Measurements from ENCODE around the gene ACSF2. TPM values are rescaled to one million over a fixed set of nuclear protein-coding genes. Genes with fewer than 3 reads are reported as not detected.

The ACSF2 gene
- polyA plus RNA-seq, 1 of the 3 experiments (the other 2 are of a cell fraction) = 46.6 TPM

DNA sequence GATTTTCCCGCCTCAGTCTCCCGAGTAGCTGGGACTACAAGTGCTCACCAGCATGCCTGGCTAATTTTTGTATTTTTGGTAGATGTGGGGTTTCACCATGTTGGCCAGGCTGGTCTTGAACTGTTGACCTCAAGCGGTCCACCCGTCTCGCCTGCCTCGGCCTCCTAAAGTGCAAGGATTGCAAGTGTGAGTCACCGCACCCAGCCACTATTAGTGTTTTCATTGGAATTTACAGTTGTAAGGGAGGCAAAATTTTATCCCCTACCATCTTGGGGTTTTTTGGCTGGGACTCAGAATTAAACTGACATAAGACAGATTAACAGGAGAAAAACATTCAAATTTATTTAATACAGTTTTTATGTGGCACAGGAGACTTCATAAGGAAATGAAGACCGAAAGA, 69.9 kb downstream of the ACSF2 start:
- H3K9me2 ChIP-seq = no peaks in the 10 kb centered on the region
- H3K4me3 ChIP-seq (ENCODE audit: low read depth in 2 of 2, low read length in 1 of 2) = no peak overlapping the region
- H3K27me3 ChIP-seq (ENCODE audit: insufficient read depth) = no peaks in the 10 kb centered on the region
- WGBS (ENCODE audit: low lambda C conversion rate) = 84% methylated on average over 8 of the region's 8 CpGs
- H3K4me2 ChIP-seq = no peak overlapping the region
- no peak for DNase-seq
- POLR2A ChIA-PET = interaction anchor here (0.6 kb wide), 1 partner anchor 9 kb away, joined by 3 read pairs; no protein-coding TSS in a partner anchor
- H3K4me1 ChIP-seq (ENCODE audit: control insufficient read depth in 1 of 2, insufficient read depth in 2 of 2, low read depth in 1 of 2, low read length in 1 of 2) = no peaks in the 10 kb centered on the region
- H3F3A ChIP-seq (replicated peaks; ENCODE audit: insufficient read depth) = peaks cover 10% of the 10 kb centered on the region
- no peaks in the 10 kb centered on the region for H3K79me2 ChIP-seq (ENCODE audit: insufficient read depth)
- H2AFZ ChIP-seq (ENCODE audit: low read depth) = no peak overlapping the region
- H4K20me1 ChIP-seq (ENCODE audit: insufficient read depth) = no peaks in the 10 kb centered on the region
- H3K9me3 ChIP-seq = no peaks in the 10 kb centered on the region
- no peak overlapping the region for H3K27ac ChIP-seq (ENCODE audit: low read depth in 2 of 2, low read length in 1 of 2)
- no peak overlapping the region for H3K9ac ChIP-seq
- H3K36me3 ChIP-seq (replicated peaks in 1 of 2; ENCODE audit: control insufficient read depth in 1 of 2, insufficient read depth in 2 of 2, low read length in 1 of 2) = no peaks in the 10 kb centered on the region
- peak; percentile 39; the same call in 1 of the 2 replicates for TF ChIP-seq RXRA (IDR thresholded peaks at IDR 0.05; ENCODE audit: borderline replicate concordance, low read depth)
- no peak for TF ChIP-seq NRF1 (IDR thresholded peaks at IDR 0.05; ENCODE audit: low read depth, low read length)
- TF ChIP-seq FOSL2 (IDR thresholded peaks at IDR 0.05; ENCODE audit: borderline replicate concordance, low read depth) = peak; percentile 59; the same call in 1 of the 2 replicates
- TF ChIP-seq TCF12 (IDR thresholded peaks at IDR 0.05) = 0 out of 2 replicates have a peak, but pooled peaks have one; percentile 3
- CTCF ChIA-PET = interaction anchor here (1.0 to 13.3 kb wide), 7 partner anchors 9 to 134 kb away, joined by 3 to 183 read pairs (median 3); no protein-coding TSS in a partner anchor

DNA sequence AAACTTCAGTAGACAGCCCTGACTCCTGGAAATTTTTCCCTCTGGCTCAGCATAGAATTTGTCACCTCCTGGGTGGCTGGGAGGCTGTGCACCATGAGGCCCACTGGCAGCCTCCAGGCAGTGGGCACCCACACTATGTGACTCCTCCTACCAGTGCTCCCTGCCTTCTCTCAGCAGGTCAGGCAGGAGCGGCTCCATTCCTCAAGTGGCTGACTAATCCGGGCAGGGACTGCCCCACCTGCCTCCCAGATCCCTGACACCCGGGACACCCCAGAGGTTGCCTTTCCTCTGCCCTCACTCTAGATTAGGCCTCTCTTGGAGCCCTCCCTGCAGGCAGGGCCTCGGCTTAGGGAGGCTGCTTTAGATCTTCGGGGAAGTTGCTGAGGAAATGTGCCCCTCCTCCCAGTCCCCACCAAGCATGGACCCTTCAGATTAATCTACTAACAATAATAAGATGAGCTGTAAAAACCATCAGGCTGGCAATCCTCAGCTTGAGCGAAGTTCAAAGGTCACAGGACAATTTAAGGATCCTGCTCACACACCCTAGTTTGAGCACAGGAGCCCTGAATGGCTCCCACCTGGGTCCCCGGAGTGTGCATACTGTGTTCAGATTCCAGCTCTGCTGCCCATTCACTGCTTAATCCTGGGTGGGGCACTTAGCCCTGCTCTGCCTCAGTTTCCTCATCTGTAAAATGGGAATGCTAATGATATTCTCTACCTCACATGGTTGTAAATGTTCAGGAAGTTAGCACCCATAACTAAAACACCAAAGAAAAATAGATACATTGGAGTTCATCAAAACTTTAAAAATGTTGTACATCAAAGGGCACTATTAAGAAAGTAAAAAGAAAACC, 72.2 kb downstream of the ACSF2 start:
- no peaks in the 10 kb centered on the region for H4K20me1 ChIP-seq (ENCODE audit: insufficient read depth)
- H2AFZ ChIP-seq (ENCODE audit: low read depth) = no peak overlapping the region
- peaks cover 10% of the 10 kb centered on the region for H3F3A ChIP-seq (replicated peaks; ENCODE audit: insufficient read depth)
- H3K4me3 ChIP-seq (ENCODE audit: low read depth in 2 of 2, low read length in 1 of 2) = no peak overlapping the region
- no peaks in the 10 kb centered on the region for H3K9me2 ChIP-seq
- no peaks in the 10 kb centered on the region for H3K4me1 ChIP-seq (ENCODE audit: control insufficient read depth in 1 of 2, insufficient read depth in 2 of 2, low read depth in 1 of 2, low read length in 1 of 2)
- DNase-seq = no peak
- no peaks in the 10 kb centered on the region for H3K79me2 ChIP-seq (ENCODE audit: insufficient read depth)
- H3K9me3 ChIP-seq = no peaks in the 10 kb centered on the region
- WGBS (ENCODE audit: low lambda C conversion rate) = 70% methylated on average over 7 of the region's 7 CpGs
- H3K36me3 ChIP-seq (replicated peaks in 1 of 2; ENCODE audit: control insufficient read depth in 1 of 2, insufficient read depth in 2 of 2, low read length in 1 of 2) = no peaks in the 10 kb centered on the region
- POLR2A ChIA-PET = no interaction called here
- H3K27me3 ChIP-seq (ENCODE audit: insufficient read depth) = no peaks in the 10 kb centered on the region
- H3K4me2 ChIP-seq = no peak overlapping the region
- H3K27ac ChIP-seq (ENCODE audit: low read depth in 2 of 2, low read length in 1 of 2) = no peak overlapping the region
- no peak overlapping the region for H3K9ac ChIP-seq
- CTCF ChIA-PET = interaction anchor here (1.0 to 13.3 kb wide), 7 partner anchors 9 to 197 kb away, joined by 3 to 183 read pairs (median 4); partner anchors contain the start of genes LRRC59, RSAD1 and SPATA20
- TF ChIP-seq POLR2AphosphoS5 (IDR thresholded peaks at IDR 0.05; ENCODE audit: low read depth, low read length) (no peak), MEF2A (IDR thresholded peaks at IDR 0.05; ENCODE audit: borderline replicate concordance, low read depth) (no peak), MXI1 (IDR thresholded peaks at IDR 0.05; ENCODE audit: low read depth, low read length) (no peak), EZH2phosphoT487 (IDR thresholded peaks at IDR 0.05; ENCODE audit: borderline replicate concordance, low read depth) (no peak), CHD2 (IDR thresholded peaks at IDR 0.05; ENCODE audit: low read length, partially characterized antibody) (no peak), SMC3 (IDR thresholded peaks at IDR 0.05; ENCODE audit: low read depth, low read length) (no peak), ELF1 (IDR thresholded peaks at IDR 0.05) (no peak), GABPA (IDR thresholded peaks at IDR 0.05; ENCODE audit: low read depth) (no peak)
- TF ChIP-seq, protein P1, sequence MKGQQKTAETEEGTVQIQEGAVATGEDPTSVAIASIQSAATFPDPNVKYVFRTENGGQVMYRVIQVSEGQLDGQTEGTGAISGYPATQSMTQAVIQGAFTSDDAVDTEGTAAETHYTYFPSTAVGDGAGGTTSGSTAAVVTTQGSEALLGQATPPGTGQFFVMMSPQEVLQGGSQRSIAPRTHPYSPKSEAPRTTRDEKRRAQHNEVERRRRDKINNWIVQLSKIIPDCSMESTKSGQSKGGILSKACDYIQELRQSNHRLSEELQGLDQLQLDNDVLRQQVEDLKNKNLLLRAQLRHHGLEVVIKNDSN (IDR thresholded peaks at IDR 0.05; ENCODE audit: borderline replicate concordance, low read depth) = no peak
- TF ChIP-seq, protein P2, sequence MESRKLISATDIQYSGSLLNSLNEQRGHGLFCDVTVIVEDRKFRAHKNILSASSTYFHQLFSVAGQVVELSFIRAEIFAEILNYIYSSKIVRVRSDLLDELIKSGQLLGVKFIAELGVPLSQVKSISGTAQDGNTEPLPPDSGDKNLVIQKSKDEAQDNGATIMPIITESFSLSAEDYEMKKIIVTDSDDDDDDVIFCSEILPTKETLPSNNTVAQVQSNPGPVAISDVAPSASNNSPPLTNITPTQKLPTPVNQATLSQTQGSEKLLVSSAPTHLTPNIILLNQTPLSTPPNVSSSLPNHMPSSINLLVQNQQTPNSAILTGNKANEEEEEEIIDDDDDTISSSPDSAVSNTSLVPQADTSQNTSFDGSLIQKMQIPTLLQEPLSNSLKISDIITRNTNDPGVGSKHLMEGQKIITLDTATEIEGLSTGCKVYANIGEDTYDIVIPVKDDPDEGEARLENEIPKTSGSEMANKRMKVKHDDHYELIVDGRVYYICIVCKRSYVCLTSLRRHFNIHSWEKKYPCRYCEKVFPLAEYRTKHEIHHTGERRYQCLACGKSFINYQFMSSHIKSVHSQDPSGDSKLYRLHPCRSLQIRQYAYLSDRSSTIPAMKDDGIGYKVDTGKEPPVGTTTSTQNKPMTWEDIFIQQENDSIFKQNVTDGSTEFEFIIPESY (IDR thresholded peaks at IDR 0.05; ENCODE audit: borderline replicate concordance, low read depth) = no peak
- TF ChIP-seq, protein P3, sequence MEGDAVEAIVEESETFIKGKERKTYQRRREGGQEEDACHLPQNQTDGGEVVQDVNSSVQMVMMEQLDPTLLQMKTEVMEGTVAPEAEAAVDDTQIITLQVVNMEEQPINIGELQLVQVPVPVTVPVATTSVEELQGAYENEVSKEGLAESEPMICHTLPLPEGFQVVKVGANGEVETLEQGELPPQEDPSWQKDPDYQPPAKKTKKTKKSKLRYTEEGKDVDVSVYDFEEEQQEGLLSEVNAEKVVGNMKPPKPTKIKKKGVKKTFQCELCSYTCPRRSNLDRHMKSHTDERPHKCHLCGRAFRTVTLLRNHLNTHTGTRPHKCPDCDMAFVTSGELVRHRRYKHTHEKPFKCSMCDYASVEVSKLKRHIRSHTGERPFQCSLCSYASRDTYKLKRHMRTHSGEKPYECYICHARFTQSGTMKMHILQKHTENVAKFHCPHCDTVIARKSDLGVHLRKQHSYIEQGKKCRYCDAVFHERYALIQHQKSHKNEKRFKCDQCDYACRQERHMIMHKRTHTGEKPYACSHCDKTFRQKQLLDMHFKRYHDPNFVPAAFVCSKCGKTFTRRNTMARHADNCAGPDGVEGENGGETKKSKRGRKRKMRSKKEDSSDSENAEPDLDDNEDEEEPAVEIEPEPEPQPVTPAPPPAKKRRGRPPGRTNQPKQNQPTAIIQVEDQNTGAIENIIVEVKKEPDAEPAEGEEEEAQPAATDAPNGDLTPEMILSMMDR (IDR thresholded peaks at IDR 0.05) = no peak
- TF ChIP-seq, protein P4, sequence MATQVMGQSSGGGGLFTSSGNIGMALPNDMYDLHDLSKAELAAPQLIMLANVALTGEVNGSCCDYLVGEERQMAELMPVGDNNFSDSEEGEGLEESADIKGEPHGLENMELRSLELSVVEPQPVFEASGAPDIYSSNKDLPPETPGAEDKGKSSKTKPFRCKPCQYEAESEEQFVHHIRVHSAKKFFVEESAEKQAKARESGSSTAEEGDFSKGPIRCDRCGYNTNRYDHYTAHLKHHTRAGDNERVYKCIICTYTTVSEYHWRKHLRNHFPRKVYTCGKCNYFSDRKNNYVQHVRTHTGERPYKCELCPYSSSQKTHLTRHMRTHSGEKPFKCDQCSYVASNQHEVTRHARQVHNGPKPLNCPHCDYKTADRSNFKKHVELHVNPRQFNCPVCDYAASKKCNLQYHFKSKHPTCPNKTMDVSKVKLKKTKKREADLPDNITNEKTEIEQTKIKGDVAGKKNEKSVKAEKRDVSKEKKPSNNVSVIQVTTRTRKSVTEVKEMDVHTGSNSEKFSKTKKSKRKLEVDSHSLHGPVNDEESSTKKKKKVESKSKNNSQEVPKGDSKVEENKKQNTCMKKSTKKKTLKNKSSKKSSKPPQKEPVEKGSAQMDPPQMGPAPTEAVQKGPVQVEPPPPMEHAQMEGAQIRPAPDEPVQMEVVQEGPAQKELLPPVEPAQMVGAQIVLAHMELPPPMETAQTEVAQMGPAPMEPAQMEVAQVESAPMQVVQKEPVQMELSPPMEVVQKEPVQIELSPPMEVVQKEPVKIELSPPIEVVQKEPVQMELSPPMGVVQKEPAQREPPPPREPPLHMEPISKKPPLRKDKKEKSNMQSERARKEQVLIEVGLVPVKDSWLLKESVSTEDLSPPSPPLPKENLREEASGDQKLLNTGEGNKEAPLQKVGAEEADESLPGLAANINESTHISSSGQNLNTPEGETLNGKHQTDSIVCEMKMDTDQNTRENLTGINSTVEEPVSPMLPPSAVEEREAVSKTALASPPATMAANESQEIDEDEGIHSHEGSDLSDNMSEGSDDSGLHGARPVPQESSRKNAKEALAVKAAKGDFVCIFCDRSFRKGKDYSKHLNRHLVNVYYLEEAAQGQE (IDR thresholded peaks at IDR 0.05; ENCODE audit: low read depth, low read length) = no peak
- TF ChIP-seq, protein P5, sequence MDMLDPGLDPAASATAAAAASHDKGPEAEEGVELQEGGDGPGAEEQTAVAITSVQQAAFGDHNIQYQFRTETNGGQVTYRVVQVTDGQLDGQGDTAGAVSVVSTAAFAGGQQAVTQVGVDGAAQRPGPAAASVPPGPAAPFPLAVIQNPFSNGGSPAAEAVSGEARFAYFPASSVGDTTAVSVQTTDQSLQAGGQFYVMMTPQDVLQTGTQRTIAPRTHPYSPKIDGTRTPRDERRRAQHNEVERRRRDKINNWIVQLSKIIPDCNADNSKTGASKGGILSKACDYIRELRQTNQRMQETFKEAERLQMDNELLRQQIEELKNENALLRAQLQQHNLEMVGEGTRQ (IDR thresholded peaks at IDR 0.05; ENCODE audit: borderline replicate concordance, low read depth, low read length) = no peak

Data from SK-N-SH (cell line).